Trophoblast cell (in vitro differentiated cells and primary cell): ENCODE measurements around the gene OPN3.
A peak's percentile ranks its signal among the peaks of the same experiment; 100 is the strongest.

Source experiments
- DNase-seq, 2 donors: peaks; one replicate each; pipeline ENCODE4 v3.0.0-alpha.2; 2016
- H2AFZ ChIP-seq: 2 replicates; pipeline ENCODE4 v1.6.1; 2013; ENCODE audit warnings: low read length, moderate library complexity, mild to moderate bottlenecking; ENCODE audit not compliant: insufficient read depth, poor library complexity
- H2AK5ac ChIP-seq: 2 replicates; pipeline ENCODE4 v1.6.1; 2013; ENCODE audit warnings: mild to moderate bottlenecking, low read length
- H2BK120ac ChIP-seq: 2 replicates; pipeline ENCODE4 v1.6.1; 2013; ENCODE audit warnings: low read length, mild to moderate bottlenecking, moderate library complexity; ENCODE audit not compliant: insufficient read depth, poor library complexity
- H2BK12ac ChIP-seq: 2 replicates; pipeline ENCODE4 v1.6.1; 2013; ENCODE audit warnings: mild to moderate bottlenecking, low read length, moderate library complexity
- H2BK5ac ChIP-seq: 2 replicates; pipeline ENCODE4 v1.6.1; 2013; ENCODE audit warnings: low read length, low read depth, moderate library complexity, mild to moderate bottlenecking; ENCODE audit not compliant: poor library complexity
- H3K14ac ChIP-seq: 2 replicates; pipeline ENCODE4 v1.6.1; 2013; ENCODE audit warnings: mild to moderate bottlenecking, low read length
- H3K18ac ChIP-seq: 2 replicates; pipeline ENCODE4 v1.6.1; 2013; ENCODE audit warnings: mild to moderate bottlenecking, low read length
- H3K23ac ChIP-seq: 2 replicates; pipeline ENCODE4 v1.6.1; 2013; ENCODE audit warnings: low read length
- H3K27ac ChIP-seq: 2 replicates; pipeline ENCODE4 v1.5.1; 2013; ENCODE audit warnings: low read depth, mild to moderate bottlenecking, inconsistent platforms, low read length, moderate library complexity
- H3K27me3 ChIP-seq: 2 replicates; pipeline ENCODE4 v1.6.1; 2013; ENCODE audit warnings: inconsistent platforms, mild to moderate bottlenecking, low read length, moderate library complexity; ENCODE audit not compliant: insufficient read depth
- H3K36me3 ChIP-seq, 2 experiments: 1 replicate in 1 of 2; 2 replicates in 1 of 2; pipeline ENCODE4 v1.6.1; 2013; ENCODE audit warnings: low read length in 2 of 2, mild to moderate bottlenecking in 2 of 2, moderate library complexity in 1 of 2; ENCODE audit not compliant: insufficient read depth in 2 of 2, control insufficient read depth in 1 of 2
- H3K4ac ChIP-seq: 2 replicates; pipeline ENCODE4 v1.6.1; 2013; ENCODE audit warnings: low read depth, mild to moderate bottlenecking, low read length, moderate library complexity
- H3K4me1 ChIP-seq, 2 experiments: 1 replicate in 1 of 2; 2 replicates in 1 of 2; pipeline ENCODE4 v1.6.1; 2013; ENCODE audit warnings: low read length in 2 of 2, mild to moderate bottlenecking in 2 of 2, moderate library complexity in 1 of 2; ENCODE audit not compliant: insufficient read depth in 2 of 2, control insufficient read depth in 1 of 2
- H3K4me2 ChIP-seq: 2 replicates; pipeline ENCODE4 v1.6.1; 2013; ENCODE audit warnings: inconsistent platforms, mild to moderate bottlenecking, low read length, moderate library complexity
- H3K4me3 ChIP-seq: 2 replicates; pipeline ENCODE4 v1.5.1; 2013; ENCODE audit warnings: mild to moderate bottlenecking, low read depth, low read length, inconsistent platforms
- H3K79me1 ChIP-seq: one replicate; pipeline ENCODE4 v1.6.1; 2013; ENCODE audit warnings: low read length
- H3K79me2 ChIP-seq: 2 replicates; pipeline ENCODE4 v1.6.1; 2013; ENCODE audit warnings: low read length, mild to moderate bottlenecking; ENCODE audit not compliant: control insufficient read depth, insufficient read depth, poor library complexity
- H3K9ac ChIP-seq: 2 replicates; pipeline ENCODE4 v1.6.1; 2013; ENCODE audit warnings: mild to moderate bottlenecking, low read length
- H3K9me3 ChIP-seq: 2 replicates; pipeline ENCODE4 v1.6.1; 2013; ENCODE audit warnings: low read depth, mild to moderate bottlenecking, control low read depth, inconsistent platforms, low read length; ENCODE audit not compliant: insufficient read depth
- H4K12ac ChIP-seq: 2 replicates; pipeline ENCODE4 v1.6.1; 2013; ENCODE audit warnings: low read depth, mild to moderate bottlenecking, low read length, moderate library complexity
- H4K8ac ChIP-seq: 2 replicates; pipeline ENCODE4 v1.6.1; 2013; ENCODE audit warnings: low read depth, mild to moderate bottlenecking, low read length, moderate library complexity
- H4K91ac ChIP-seq: one replicate; pipeline ENCODE4 v1.6.1; 2013; ENCODE audit warnings: low read depth, mild to moderate bottlenecking, low read length, moderate library complexity
- WGBS: extraction: QIAGEN DNeasy Blood & Tissue Kit; methylation state at CpG from one replicate; pipeline ENCODE4 v1.1.7; 2013; ENCODE audit warnings: missing lambda C conversion rate; ENCODE audit not compliant: insufficient read length, insufficient coverage; ENCODE audit errors: extremely low coverage; 5-methylcytosine and 5-hydroxymethylcytosine counted together

Gene OPN3

DNA sequence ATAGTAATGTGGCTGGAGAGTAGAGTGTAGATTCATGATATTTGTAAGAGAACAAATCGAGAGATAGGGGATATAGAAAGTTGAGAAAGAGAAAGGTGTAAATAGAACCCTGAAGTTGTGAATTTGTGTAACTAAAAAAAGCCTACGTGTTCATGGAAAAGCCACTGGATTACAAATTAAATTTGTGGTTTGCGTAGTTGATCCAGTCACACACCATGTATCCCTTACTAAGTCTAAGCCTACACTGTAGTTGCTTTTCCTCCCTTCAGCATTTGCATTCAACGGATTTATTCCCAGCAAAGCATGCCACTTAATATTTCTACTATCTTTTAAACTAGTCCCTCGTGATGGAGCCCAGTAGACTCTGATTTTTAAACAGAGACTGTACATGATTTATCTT is 83.1 kb downstream of the OPN3 start:
- Histone ChIP-seq H3K18ac (no peak overlapping the region), H3K36me3 (no peaks in the 10 kb centered on the region), H3K9ac (no peak overlapping the region), H4K12ac (no peak overlapping the region), H3K4me2 (no peak overlapping the region), H2BK5ac (no peak overlapping the region), H3K14ac (no peak overlapping the region), H3K79me1 (no peaks in the 10 kb centered on the region), H3K27me3 (no peaks in the 10 kb centered on the region), H3K9me3 (no peaks in the 10 kb centered on the region), H3K27ac (no peak overlapping the region), H4K91ac (no peak overlapping the region), H2AK5ac (no peak overlapping the region), H4K8ac (no peak overlapping the region), H2BK12ac (no peak overlapping the region), H2AFZ (no peak overlapping the region), H3K79me2 (no peaks in the 10 kb centered on the region), H3K4ac (no peak overlapping the region), H3K4me3 (no peak overlapping the region), H3K23ac (no peak overlapping the region), H2BK120ac (no peak overlapping the region), H3K4me1 (no peaks in the 10 kb centered on the region)
- DNase-seq, result no peak
- WGBS, result 100% methylated on average over 1 of the region's 5 CpGs

DNA sequence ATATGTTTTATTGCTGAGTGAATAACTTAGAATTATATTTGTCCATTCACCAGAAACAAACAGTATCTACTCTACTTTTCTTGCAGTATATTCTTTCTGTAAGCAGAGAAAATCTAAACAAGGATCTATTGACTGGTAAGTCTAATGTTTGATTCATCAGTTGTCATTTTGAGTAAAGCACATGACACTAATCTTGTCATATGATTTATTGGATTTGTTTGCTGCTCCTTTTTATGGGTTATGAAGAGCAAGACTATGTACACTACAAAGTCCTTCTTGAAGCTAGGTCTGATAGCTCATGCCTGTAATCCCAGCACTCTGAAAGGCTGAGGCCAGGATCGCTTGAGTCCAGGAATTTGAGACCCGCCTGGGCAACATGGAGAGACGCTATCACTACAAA is 84.6 kb downstream of the OPN3 start:
- Histone ChIP-seq H2BK120ac (no peak overlapping the region), H3K27me3 (no peaks in the 10 kb centered on the region), H3K9me3 (no peaks in the 10 kb centered on the region), H3K4me3 (no peak overlapping the region), H3K79me1 (no peaks in the 10 kb centered on the region), H3K18ac (no peak overlapping the region), H3K9ac (no peak overlapping the region), H2BK5ac (no peak overlapping the region), H3K14ac (no peak overlapping the region), H3K23ac (no peak overlapping the region), H2BK12ac (no peak overlapping the region), H2AK5ac (no peak overlapping the region), H4K12ac (no peak overlapping the region), H4K91ac (no peak overlapping the region), H3K4ac (no peak overlapping the region), H3K79me2 (no peaks in the 10 kb centered on the region), H4K8ac (no peak overlapping the region), H3K27ac (no peak overlapping the region), H3K36me3 (no peaks in the 10 kb centered on the region), H3K4me1 (no peaks in the 10 kb centered on the region), H2AFZ (no peak overlapping the region), H3K4me2 (no peak overlapping the region)
- WGBS, result no CpG with 5 or more reads among the region's 3 CpGs
- DNase-seq, result no peak

DNA sequence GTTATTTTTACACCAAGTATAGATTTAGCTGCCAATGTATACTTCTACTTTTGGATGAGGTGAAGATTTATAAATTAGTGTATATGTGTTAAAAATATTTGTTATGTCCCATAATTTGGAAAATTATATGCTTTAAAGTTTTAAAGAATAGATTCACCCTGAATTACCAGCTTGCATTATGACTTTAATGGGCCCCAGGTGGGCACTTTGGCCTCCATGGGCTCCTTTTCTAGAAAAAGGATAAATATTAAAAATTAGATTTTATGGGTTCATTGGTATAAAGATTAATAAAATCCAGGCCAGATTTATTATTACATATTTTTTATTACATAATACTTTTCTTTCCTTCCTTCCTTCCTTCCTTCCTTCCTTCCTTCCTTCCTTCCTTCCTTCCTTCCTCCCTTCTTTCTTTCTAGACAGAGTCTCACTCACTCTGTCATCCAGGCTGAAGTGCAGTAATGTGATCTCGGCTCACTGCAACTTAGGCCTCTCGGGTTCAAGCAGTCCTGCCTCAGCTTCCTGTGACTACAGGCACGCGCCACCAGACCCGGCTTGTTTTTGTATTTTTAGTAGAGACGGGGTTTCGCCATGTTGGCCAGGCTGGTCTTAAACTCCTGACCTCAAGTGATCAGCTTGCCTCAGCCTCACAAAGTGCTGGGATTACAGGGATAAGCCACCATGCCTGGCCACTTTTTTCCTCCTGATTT is 86.1 kb downstream of the OPN3 start:
- H3K4ac ChIP-seq, result no peak overlapping the region
- no peaks in the 10 kb centered on the region for H3K36me3 ChIP-seq
- no peak overlapping the region for H3K23ac ChIP-seq
- no peak overlapping the region for H3K9ac ChIP-seq
- H4K8ac ChIP-seq, result no peak overlapping the region
- H3K9me3 ChIP-seq, result no peaks in the 10 kb centered on the region
- H3K79me1 ChIP-seq, result no peaks in the 10 kb centered on the region
- no peak overlapping the region for H3K18ac ChIP-seq
- DNase-seq, result no peak
- no peaks in the 10 kb centered on the region for H3K4me1 ChIP-seq
- no peak overlapping the region for H2BK5ac ChIP-seq
- H2BK12ac ChIP-seq, result no peak overlapping the region
- H3K79me2 ChIP-seq, result no peaks in the 10 kb centered on the region
- H3K4me3 ChIP-seq, result no peak overlapping the region
- no peak overlapping the region for H2AFZ ChIP-seq
- no peak overlapping the region for H2AK5ac ChIP-seq
- no peak overlapping the region for H3K4me2 ChIP-seq
- H4K91ac ChIP-seq, result no peak overlapping the region
- H2BK120ac ChIP-seq, result no peak overlapping the region
- H3K27me3 ChIP-seq, result no peaks in the 10 kb centered on the region
- no peak overlapping the region for H3K27ac ChIP-seq
- H4K12ac ChIP-seq, result no peak overlapping the region
- no CpG with 5 or more reads among the region's 7 CpGs for WGBS
- no peak overlapping the region for H3K14ac ChIP-seq

DNA sequence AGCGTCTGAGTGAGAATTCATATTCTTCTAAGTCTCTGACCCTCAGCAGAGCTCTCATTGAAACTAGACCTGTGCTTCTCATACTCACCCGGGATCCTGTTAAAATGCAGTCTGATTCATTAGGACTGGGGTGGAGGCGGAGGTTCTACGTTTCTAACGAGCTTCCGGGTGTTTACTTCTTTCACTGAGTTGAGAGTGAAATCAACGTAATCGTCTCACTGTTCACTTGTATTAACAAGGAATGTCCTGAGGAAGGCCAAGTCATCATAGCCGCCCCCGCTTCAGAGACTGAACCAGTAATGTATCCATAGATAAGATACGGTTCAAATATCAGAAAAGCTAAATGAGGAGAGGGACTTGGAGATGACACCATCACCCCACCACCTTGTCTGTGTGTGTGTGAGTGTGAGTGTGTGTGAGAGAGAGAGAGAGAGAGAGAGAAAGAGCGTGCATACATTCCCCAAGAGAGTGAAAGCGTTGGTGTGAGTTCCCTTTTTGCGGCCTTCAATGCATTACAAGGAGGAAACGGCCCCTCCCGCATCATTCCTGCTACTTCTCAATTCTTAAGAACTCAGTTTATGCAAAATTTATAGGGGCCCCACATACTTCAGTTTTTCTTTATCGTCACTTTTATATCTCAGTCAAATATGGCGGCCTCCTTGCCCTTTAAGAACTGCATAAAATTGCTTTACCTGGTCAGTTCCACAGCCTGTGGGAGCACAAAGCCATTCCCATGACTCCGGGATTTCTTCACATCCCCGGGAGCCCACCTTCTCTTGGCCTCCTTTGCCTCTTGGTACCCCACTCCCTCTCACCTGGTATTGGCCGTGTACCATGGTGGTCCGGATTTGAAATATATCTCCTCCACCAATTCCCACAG is 88.2 kb downstream of the OPN3 start:
- Histone ChIP-seq H3K9ac (no peak overlapping the region), H2AK5ac (no peak overlapping the region), H4K12ac (no peak overlapping the region), H3K27ac (no peak overlapping the region), H4K91ac (no peak overlapping the region), H4K8ac (no peak overlapping the region), H2BK5ac (no peak overlapping the region), H3K27me3 (no peaks in the 10 kb centered on the region), H3K18ac (no peak overlapping the region), H2BK120ac (no peak overlapping the region), H2BK12ac (no peak overlapping the region), H3K79me1 (no peaks in the 10 kb centered on the region), H3K4me1 (no peaks in the 10 kb centered on the region), H3K4me3 (no peak overlapping the region), H3K4ac (no peak overlapping the region), H3K79me2 (no peaks in the 10 kb centered on the region), H3K36me3 (no peaks in the 10 kb centered on the region), H3K4me2 (no peak overlapping the region), H3K23ac (no peak overlapping the region), H3K9me3 (no peaks in the 10 kb centered on the region), H3K14ac (no peak overlapping the region), H2AFZ (no peak overlapping the region)
- no CpG with 5 or more reads among the region's 22 CpGs for WGBS
- peak in 1 of 2 donors; percentile 22 for DNase-seq
